ENCODE data around the gene CD160. TPM values are rescaled to one million over a fixed set of nuclear protein-coding genes. Genes with fewer than 3 reads are reported as not detected.

CD160 gene
- total RNA-seq, 3 donors from 2014 or later = 0.59 to 0.98 TPM; not detected in 1

DNA sequence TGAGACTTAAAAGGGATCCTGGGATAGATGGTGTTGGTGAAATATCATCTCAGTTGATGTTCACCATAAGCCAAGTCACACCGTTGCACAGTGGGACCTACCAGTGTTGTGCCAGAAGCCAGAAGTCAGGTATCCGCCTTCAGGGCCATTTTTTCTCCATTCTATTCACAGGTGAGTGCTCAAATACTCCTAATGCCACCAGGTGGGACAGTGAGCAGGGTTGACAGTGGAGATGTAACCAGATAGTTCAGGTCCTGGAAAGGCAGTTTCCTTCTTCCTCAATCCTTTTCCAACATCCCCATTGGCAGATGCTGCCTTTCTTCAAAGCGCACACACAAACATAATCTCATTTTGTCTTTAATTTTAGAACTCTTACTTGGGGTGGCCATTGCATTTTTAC, 11.6 kb downstream of the CD160 start:
- TF ChIP-seq, protein P1, sequence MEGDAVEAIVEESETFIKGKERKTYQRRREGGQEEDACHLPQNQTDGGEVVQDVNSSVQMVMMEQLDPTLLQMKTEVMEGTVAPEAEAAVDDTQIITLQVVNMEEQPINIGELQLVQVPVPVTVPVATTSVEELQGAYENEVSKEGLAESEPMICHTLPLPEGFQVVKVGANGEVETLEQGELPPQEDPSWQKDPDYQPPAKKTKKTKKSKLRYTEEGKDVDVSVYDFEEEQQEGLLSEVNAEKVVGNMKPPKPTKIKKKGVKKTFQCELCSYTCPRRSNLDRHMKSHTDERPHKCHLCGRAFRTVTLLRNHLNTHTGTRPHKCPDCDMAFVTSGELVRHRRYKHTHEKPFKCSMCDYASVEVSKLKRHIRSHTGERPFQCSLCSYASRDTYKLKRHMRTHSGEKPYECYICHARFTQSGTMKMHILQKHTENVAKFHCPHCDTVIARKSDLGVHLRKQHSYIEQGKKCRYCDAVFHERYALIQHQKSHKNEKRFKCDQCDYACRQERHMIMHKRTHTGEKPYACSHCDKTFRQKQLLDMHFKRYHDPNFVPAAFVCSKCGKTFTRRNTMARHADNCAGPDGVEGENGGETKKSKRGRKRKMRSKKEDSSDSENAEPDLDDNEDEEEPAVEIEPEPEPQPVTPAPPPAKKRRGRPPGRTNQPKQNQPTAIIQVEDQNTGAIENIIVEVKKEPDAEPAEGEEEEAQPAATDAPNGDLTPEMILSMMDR (IDR thresholded peaks at IDR 0.05) = no peak
- no peak for TF ChIP-seq POLR2AphosphoS5 (IDR thresholded peaks at IDR 0.05)
- TF ChIP-seq POLR2A (IDR thresholded peaks at IDR 0.05) = no peak

DNA sequence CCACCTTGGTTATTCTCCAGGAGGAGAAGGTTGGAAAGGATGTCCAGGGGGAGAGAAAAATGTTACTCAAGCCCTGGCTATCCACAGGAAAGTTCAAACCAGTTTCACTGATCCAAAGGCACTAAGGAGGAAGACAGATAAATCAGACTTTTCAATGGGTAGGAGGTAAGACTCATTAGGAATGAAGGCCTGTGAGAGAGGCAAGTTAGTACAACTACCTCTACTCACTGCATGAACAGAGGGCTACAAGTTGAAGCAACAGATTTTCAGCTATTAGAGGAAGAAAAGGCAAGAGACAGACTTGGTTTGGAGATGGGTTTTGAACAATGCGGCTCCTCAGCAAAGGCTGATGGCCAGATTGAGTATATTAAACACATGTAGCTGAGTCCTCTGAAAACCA, 16.9 kb downstream of the CD160 start:
- Histone ChIP-seq H3K27me3 (no peaks in the 10 kb centered on the region), H3K9me3 (no peaks in the 10 kb centered on the region), H3K4me1 (no peaks in the 10 kb centered on the region), H3K4me3 (no peak overlapping the region), H3K36me3 (no peaks in the 10 kb centered on the region), H3K27ac (no peak overlapping the region)
- TF ChIP-seq, protein P1 (IDR thresholded peaks at IDR 0.05) = no peak
- no peak for TF ChIP-seq POLR2A (IDR thresholded peaks at IDR 0.05)
- no peak for TF ChIP-seq POLR2AphosphoS5 (IDR thresholded peaks at IDR 0.05)
- intact Hi-C loops (cut with DNase I; ENCODE audit: low total_unique reads) = no loop called here
- no peak for DNase-seq (ENCODE audit: low spot score in 2 of 2)

More for the DNA sequence above, 11.6 kb downstream of the CD160 start:
- Histone ChIP-seq H3K27ac (no peak overlapping the region), H3K4me1 (no peaks in the 10 kb centered on the region), H3K4me3 (no peak overlapping the region), H3K9me3 (no peaks in the 10 kb centered on the region), H3K27me3 (no peaks in the 10 kb centered on the region), H3K36me3 (no peaks in the 10 kb centered on the region)
- no peak for DNase-seq (ENCODE audit: low spot score in 2 of 2)
- intact Hi-C loops (cut with DNase I; ENCODE audit: low total_unique reads) = no loop called here

DNA sequence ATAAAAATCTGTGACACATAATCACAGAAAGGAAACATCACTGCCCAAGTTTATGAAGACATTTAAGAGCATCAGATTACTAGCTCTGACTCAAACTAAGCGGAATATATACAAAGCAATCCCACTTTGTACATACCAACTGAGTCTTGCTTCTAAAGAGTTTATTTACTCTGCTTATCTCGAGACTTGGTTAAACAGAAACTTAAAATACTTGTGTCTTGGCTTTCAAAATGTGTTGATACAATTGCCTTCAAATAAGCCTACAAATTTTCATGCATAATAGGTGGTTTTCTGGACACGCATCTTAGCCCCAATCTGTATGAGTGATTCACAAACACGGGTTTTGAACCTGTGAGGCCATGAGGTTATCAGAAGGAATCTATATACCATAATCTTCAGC, 21.0 kb downstream of the CD160 start:
- Histone ChIP-seq H3K27me3 (no peaks in the 10 kb centered on the region), H3K4me1 (no peaks in the 10 kb centered on the region), H3K27ac (no peak overlapping the region), H3K4me3 (no peak overlapping the region), H3K9me3 (no peaks in the 10 kb centered on the region), H3K36me3 (no peaks in the 10 kb centered on the region)
- TF ChIP-seq, protein P1 (IDR thresholded peaks at IDR 0.05) = no peak
- TF ChIP-seq POLR2AphosphoS5 (IDR thresholded peaks at IDR 0.05) = no peak
- TF ChIP-seq POLR2A (IDR thresholded peaks at IDR 0.05) = no peak
- intact Hi-C loops (cut with DNase I; ENCODE audit: low total_unique reads) = no loop called here
- no peak for DNase-seq (ENCODE audit: low spot score in 2 of 2)

DNA sequence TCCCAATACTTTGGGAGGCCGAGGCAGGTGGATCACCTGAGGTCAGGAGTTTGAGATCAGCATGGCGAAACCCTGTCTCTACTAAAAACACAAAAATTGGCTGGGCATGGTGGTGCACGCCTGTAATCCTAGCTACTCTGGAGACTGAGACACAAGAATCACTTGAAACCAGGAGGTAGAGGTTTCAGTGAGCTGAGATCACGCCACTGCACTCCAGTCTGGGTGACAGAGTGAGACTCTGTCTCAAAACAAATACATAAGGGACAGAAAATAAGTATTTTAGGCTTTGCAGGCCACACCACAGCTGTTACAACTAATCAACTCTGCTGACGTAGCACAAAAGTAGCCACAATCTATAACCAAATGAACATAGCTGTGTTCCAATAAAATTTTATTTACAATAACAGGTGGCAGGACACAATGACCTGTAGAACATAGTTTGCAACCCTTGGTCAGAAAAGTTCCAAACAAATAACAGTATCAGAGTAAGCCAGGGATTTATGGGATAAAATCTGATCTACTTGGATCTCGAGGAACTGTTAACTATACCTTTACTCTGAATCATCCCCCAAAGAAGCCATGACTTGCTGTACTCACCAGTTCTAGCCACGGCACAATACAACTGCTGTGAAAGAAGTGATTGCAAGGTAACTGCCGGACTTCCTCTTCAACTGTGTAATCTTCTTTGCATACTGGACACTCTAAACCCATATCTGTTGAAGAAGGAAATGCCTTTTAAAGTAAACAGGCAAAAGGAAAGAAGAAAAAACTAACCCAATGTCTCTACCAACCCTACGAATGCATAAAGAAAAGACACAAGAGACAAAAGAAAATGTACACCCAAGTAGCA, 28.3 kb downstream of the CD160 start:
- intact Hi-C loops (cut with DNase I; ENCODE audit: low total_unique reads) = no loop called here
- Histone ChIP-seq H3K4me1 (no peaks in the 10 kb centered on the region), H3K27me3 (no peaks in the 10 kb centered on the region), H3K27ac (no peak overlapping the region), H3K36me3 (peaks cover 8% of the 10 kb centered on the region), H3K9me3 (no peaks in the 10 kb centered on the region), H3K4me3 (no peak overlapping the region)
- DNase-seq (ENCODE audit: low spot score in 2 of 2) = no peak
- TF ChIP-seq POLR2AphosphoS5 (IDR thresholded peaks at IDR 0.05) (no peak), POLR2A (IDR thresholded peaks at IDR 0.05) (no peak)
- TF ChIP-seq, protein P1 (IDR thresholded peaks at IDR 0.05) = no peak

DNA sequence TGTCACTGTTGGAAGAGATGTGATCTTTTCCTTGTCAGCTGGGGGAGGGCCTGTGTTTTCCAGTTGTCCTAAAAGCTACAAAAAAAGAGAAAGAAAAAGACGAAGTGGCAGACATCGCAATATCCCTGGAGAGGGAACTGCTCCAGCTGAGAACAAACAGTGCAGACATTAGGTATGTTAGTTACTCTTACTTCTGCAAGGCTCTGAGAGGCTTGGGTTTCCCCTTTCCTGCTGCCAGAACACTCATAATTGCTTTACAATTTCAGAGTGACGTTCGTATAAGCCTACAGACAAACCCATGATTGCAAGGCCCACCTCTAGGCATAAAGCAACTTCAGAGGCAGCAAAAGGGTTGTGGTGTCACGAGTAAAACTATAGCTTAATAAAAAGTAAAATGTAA, 31.1 kb downstream of the CD160 start:
- intact Hi-C loops (cut with DNase I; ENCODE audit: low total_unique reads) = no loop called here
- H3K4me3 ChIP-seq = no peak overlapping the region
- H3K27me3 ChIP-seq = no peaks in the 10 kb centered on the region
- no peak for TF ChIP-seq POLR2A (IDR thresholded peaks at IDR 0.05)
- TF ChIP-seq POLR2AphosphoS5 (IDR thresholded peaks at IDR 0.05) = no peak
- TF ChIP-seq, protein P1 (IDR thresholded peaks at IDR 0.05) = no peak
- H3K4me1 ChIP-seq = no peaks in the 10 kb centered on the region
- no peak overlapping the region for H3K27ac ChIP-seq
- no peak for DNase-seq (ENCODE audit: low spot score in 2 of 2)
- no peaks in the 10 kb centered on the region for H3K9me3 ChIP-seq
- peaks cover 8% of the 10 kb centered on the region for H3K36me3 ChIP-seq

All from breast epithelium (tissue), 4 donors.